Activated CD4-positive, alpha-beta T cell treated with anti-CD3 and anti-CD28 coated beads, Interleukin-2, amount 50 U/mL, for 1 hour (primary cell): ENCODE data around the gene TMEM201.

Source experiments
- DNase-seq: peaks from one replicate; pipeline ENCODE4 v3.0.0-alpha.2; 2020

TMEM201 gene

DNA sequence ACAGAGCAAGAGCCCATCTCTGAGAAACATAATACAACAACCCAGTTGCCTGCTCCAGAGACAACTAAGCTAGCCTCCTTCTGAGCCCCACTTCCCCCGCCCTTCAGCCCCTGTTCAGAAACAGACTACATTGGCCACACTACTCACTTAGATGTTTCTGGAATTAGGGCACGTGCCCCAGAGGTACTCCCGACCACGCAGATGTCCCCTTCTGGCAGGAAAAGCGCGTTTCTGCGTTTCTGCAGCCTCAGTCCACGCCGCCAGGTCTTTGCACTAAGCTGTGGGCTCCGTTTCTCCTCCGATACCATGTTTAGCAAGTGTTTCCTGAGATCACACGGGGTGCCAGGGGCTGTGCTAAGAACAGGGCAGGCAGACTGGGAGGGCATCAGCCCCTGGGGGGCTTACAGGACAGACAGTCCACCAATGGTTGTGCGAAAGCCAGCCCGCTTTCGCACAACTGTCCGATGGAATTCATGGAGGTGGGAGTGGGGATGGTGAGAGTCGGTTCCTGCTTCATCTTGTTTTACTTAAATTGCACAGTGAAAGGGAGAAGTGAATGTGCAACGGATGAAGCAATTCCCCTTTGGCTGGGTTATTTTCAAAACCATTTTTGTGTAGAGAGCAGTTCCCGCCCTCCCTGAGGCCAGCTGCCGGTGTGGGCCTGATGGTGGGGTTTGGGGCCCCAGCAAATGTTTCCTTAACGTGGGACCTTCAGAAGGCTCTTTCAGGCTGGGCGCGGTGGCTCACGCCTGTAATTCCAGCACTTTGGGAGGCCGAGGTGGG is 65.5 kb downstream of the TMEM201 start:
- DNase-seq, result no peak

DNA sequence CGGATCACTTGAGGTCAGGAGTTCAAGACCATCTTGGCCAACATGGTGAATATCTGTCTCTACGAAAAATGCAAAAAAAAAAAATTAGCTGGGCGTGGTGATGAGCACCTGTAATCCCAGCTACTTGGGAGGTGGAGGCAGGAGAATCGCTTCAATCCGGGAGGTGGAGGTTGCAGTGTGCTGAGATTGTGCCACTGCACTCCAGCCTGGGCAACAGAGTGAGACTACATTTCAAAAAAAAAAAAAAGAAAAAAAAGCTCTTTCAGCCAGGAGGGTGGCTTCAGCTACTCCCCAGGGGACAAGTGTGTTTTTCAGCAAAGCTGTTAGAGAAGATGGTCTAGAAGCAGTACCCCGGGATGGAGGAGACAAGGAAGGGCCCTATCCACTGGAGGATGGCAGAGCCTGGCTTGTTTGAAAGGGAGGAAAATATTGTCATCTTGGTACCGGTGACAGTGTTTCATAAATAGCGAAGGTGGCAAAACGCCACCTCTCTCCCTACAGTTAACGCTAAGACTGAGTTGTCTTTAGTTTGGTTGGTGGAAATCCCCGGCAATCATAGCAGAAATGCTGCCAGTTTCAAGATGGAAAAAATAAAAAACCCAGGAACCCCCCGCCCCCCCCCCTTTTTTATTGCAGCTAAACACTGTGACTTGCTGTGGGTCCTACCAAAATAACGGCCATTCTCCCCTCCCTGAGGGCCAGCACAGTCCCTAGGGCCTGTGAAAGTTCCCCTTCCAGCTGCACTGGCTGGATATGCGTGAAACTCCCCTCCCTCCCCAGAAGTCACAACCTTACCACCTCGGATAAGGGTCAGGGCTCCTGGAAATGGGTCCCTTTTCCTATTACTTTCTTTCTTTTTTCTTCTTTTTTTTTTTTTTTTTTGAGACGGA is 66.4 kb downstream of the TMEM201 start:
- peak; percentile 35 for DNase-seq

DNA sequence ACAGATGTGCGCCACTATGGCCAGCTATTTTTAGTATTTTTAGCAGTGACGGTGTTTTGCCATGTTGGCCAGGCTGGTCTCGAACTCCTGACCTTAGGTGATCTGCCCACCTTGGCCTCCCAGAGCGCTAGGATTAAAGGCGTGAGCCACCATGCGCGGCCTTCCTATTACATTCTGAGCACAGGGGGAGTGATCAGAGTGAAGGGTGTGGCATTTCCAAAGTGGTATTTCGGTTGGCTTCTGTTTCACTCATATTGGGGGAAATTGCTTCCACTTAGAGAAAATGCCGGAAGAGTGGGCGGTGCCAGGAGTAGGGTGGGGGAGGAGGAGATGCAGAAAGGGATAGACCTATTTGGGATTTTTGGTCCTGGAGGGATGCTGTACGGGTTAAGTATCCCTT is 67.1 kb downstream of the TMEM201 start:
- no peak for DNase-seq

DNA sequence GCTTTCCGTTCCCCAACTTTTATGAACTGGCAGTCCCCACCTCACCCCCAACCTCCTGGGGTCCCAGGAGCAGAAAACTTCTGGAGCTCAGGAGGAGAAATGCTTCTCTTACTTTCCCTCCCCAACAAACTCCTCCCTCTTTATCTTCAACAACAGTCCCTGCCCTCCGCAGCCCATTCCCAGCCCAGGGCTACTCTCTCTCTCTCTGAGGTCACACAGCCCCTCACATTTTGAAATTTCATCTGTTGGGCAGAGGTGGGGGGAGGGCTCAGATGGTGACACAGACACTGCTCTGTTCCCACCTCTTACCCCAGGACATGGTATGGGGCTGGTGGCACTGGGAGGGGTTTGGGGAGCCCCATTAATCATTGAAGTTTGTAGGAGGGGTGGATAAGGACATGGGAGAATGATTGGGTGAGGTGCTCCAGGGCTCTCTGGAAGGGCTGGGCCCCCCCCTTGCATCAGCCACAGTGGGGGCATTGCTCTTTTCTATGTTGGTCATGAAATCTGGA is 68.9 kb downstream of the TMEM201 start:
- DNase-seq, result no peak

DNA sequence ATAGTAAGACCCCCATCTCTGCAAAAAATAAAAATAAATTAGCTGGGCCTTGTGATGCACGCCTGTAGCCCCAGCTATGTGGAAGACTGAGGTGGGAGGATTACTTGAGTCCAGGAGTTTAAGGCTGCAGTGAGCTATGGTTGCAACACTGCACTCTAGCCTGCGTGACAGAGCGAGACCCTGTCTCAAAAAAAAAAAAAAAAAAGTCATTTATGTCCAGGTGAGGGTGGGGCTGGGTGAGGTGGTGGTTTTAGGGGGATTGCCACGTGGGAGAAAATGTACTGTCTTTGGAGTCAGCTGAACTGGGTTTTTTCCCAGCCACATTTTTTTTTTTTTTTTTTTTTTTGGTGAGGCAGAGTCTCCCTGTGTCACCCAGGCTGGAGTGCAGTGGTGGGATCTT is 69.5 kb downstream of the TMEM201 start:
- DNase-seq, result no peak

DNA sequence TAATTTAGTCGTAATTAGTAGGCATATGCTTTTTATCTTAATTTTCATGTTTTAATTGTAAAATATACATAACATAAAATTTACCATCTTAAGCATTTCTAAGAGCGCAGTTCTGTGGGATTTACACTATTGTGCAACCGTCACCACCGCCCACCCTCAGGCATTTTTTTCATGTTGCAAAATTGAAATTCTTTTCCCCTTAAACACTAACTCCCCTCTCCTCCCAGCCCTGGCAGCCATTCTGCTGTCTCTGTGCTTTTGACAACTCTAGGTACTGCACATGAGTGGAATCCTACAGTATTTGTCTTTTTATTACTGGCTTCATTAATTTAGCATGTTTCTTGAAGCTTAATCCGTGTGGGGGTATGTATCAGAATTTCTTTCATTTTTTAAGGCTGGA is 70.6 kb downstream of the TMEM201 start:
- DNase-seq, result no peak

DNA sequence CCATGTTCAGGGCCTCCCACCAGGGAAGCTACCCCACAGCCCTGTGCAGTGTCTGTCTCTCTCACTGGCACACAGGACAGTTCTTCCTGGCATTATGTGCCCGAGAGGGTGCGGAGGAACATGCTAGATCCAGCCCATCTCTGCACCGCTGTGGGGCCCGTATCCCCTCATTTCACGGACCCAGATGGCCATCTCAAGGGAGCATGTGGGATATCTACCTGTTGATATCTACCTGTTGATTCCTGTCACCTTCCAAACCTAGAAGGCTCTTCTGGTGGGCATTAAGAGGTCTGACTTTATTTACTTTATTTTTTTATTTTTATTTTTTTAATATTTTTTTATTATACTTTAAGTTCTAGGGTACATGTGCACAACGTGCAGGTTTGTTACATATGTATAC is 74.5 kb downstream of the TMEM201 start:
- no peak for DNase-seq
